Osteoblast (primary cell): ENCODE measurements around the gene UBE2E2. TPM values are rescaled to one million over a fixed set of nuclear protein-coding genes. Genes with fewer than 3 reads are reported as not detected.

Source experiments
- DNase-seq: peaks from one replicate; pipeline ENCODE4 v3.0.0; 2011; ENCODE audit warnings: low spot score, mixed read lengths; ENCODE audit not compliant: insufficient read length; ENCODE audit errors: missing footprints
- H2AFZ ChIP-seq: 2 replicates; pipeline ENCODE4 v1.6.0; 2011; ENCODE audit warnings: mild to moderate bottlenecking, low read length
- H3K27ac ChIP-seq: 2 replicates; pipeline ENCODE4 v1.5.1; 2011; ENCODE audit warnings: mild to moderate bottlenecking, low read depth, low read length, moderate library complexity
- H3K27me3 ChIP-seq: 2 replicates; pipeline ENCODE4 v1.6.0; 2012; ENCODE audit warnings: mild to moderate bottlenecking, control low read depth, inconsistent platforms, low read length, moderate library complexity; ENCODE audit not compliant: insufficient read depth
- H3K36me3 ChIP-seq: 2 replicates; pipeline ENCODE4 v1.5.1; 2011; ENCODE audit warnings: mild to moderate bottlenecking, low read length, control low read depth, moderate library complexity; ENCODE audit not compliant: insufficient read depth
- H3K4me1 ChIP-seq: 2 replicates; pipeline ENCODE4 v1.5.1; 2011; ENCODE audit warnings: mild to moderate bottlenecking, low read length, control low read depth, moderate library complexity; ENCODE audit not compliant: insufficient read depth
- H3K4me2 ChIP-seq: 2 replicates; pipeline ENCODE4 v1.6.0; 2011; ENCODE audit warnings: mild to moderate bottlenecking, low read length; ENCODE audit not compliant: insufficient read depth
- H3K4me3 ChIP-seq: fragments of 200-600 bp; sonication (generic); 3 replicates; pipeline ENCODE4 v1.5.1; 2012; ENCODE audit warnings: mild to moderate bottlenecking, low read length, inconsistent platforms; ENCODE audit not compliant: insufficient read depth
- H3K79me2 ChIP-seq: 2 replicates; pipeline ENCODE4 v1.6.0; 2012; ENCODE audit warnings: mild to moderate bottlenecking, low read length, control low read depth, inconsistent platforms; ENCODE audit not compliant: insufficient read depth
- H3K9me3 ChIP-seq: 2 replicates; pipeline ENCODE4 v1.5.1; 2011; ENCODE audit warnings: low read depth, low read length, control low read depth
- H4K20me1 ChIP-seq: 2 replicates; pipeline ENCODE4 v1.6.0; 2012; ENCODE audit warnings: mild to moderate bottlenecking, low read length, control low read depth; ENCODE audit not compliant: insufficient read depth
- total RNA-seq: library from RNA; depleted of rRNA; stranded (reverse); fragments of >200 nt; gene quantifications from 2 replicates; pipeline ENCODE4 v1.2.3, GENCODE V29; 2012
- TF ChIP-seq, protein P1 (sequence below): IDR thresholded peaks from 2 replicates; pipeline ENCODE4 v1.5.1; 2011; ENCODE audit warnings: mild to moderate bottlenecking, low read depth, low read length, moderate library complexity; ENCODE audit errors: extremely low read depth

The UBE2E2 gene
- total RNA-seq, 1 donor: 49.6 TPM

DNA sequence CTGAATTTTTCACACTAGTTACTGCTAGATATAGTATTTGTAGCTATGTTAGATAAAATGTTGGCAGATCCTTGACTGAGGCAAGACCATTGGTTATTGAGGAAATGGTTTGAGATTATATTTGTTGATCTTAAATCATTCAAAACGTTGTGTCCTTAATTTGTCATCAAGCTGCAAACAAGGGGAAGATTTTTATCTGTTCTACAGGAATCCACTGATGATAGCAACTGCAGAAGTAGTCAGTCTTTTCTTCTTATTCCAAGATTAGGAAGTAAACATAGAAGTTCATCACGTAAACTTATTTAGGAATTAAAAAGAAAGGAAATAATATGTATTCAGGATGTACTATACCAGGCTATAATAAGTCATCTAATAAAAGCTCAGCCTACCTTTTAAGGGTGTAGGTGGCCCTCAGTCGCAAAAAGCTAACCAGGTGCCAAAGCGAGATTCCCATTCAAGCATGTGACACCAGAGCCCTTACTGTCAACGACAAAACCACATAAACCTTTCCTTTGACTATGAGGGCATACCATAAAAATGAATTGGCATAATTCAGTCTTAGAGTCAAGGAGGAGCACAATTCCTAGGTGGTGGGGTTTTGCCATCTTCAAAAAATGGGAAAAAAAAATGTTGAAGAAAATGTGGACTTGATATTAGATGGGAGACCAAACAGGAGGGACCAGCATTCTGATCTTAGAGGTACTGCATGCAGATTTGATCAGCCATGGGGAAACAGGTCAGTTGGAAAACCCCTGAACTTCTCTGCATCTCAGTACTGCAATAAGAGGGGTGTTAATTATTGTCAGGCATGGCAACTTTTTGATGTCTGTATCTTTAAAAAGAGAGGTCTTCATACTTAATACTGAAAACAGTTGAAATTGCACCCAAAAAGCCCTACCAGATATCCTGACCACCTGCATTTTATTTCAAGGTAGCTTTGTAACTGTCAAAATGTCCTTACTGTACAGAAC, 390.1 kb downstream of the UBE2E2 start:
- Histone ChIP-seq H3K9me3 (no peaks in the 10 kb centered on the region), H3K79me2 (no peaks in the 10 kb centered on the region), H3K4me2 (no peak overlapping the region), H3K27ac (no peak overlapping the region), H3K4me3 (no peak overlapping the region), H3K4me1 (no peaks in the 10 kb centered on the region), H4K20me1 (no peaks in the 10 kb centered on the region), H3K36me3 (no peaks in the 10 kb centered on the region), H3K27me3 (no peaks in the 10 kb centered on the region), H2AFZ (no peak overlapping the region)
- TF ChIP-seq, protein P1, sequence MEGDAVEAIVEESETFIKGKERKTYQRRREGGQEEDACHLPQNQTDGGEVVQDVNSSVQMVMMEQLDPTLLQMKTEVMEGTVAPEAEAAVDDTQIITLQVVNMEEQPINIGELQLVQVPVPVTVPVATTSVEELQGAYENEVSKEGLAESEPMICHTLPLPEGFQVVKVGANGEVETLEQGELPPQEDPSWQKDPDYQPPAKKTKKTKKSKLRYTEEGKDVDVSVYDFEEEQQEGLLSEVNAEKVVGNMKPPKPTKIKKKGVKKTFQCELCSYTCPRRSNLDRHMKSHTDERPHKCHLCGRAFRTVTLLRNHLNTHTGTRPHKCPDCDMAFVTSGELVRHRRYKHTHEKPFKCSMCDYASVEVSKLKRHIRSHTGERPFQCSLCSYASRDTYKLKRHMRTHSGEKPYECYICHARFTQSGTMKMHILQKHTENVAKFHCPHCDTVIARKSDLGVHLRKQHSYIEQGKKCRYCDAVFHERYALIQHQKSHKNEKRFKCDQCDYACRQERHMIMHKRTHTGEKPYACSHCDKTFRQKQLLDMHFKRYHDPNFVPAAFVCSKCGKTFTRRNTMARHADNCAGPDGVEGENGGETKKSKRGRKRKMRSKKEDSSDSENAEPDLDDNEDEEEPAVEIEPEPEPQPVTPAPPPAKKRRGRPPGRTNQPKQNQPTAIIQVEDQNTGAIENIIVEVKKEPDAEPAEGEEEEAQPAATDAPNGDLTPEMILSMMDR: no peak
- DNase-seq: no peak

DNA sequence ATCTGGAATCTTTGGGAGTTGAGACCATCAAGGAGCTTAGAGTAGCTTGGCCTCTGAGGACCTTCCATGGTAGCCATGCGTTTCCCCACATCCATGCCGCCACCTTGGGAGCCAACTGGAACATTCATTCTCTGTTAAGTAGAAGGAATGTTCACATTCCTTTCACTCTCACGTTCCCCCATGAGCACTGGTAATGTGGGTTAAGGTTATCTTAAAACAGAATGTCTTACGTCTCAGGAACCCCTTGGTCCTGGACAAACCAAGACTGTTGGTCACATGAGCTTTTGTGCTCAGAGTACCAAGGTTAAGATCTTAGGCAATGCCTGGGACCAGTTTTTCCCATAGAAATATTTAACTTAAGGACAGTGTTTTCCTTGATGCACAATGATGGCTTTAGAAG, 390.9 kb downstream of the UBE2E2 start:
- Histone ChIP-seq H3K4me1 (no peaks in the 10 kb centered on the region), H3K4me3 (no peak overlapping the region), H3K27me3 (no peaks in the 10 kb centered on the region), H4K20me1 (no peaks in the 10 kb centered on the region), H3K36me3 (no peaks in the 10 kb centered on the region), H3K9me3 (no peaks in the 10 kb centered on the region), H3K27ac (no peak overlapping the region), H3K4me2 (no peak overlapping the region), H2AFZ (no peak overlapping the region), H3K79me2 (no peaks in the 10 kb centered on the region)
- DNase-seq: no peak
- TF ChIP-seq, protein P1: no peak

DNA sequence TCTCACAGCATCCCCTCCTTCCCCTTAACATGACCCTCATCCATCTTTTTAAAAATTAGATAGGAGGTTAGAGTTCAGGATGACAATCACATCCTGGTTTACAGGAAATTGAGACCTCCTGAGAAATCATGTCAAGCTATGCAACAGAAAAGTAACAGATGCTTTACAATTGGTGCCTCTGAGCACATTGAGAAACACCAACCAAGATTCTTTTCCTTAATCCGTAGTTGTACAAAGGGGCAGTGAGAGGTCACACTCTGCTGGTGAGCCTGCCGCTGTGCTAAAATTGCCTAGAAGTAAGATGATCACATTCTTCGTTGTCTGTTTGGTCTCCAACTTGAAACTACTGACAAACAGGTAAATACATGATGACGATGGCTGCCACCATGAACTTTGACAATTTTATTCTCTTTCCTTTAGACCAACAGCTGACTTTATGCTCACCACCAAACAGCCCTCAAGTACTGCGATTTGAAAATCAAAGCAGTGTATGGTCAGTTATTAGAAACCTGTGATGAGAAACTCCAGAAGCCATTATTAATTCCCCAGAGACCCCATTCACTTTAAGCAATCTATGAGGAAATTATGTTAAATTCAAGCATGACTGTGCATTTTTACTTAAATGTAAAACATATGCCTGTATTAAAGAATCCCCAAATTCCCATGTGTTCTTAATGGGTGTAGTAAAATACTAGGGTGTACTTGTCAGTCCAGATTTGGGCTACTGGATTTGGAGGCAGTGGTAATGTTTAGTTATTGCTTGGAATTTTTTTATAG, 392.0 kb downstream of the UBE2E2 start:
- peaks cover 5% of the 10 kb centered on the region for H3K4me1 ChIP-seq
- H3K4me3 ChIP-seq: no peak overlapping the region
- TF ChIP-seq, protein P1: no peak
- no peaks in the 10 kb centered on the region for H3K36me3 ChIP-seq
- no peak for DNase-seq
- H3K79me2 ChIP-seq: no peaks in the 10 kb centered on the region
- no peaks in the 10 kb centered on the region for H4K20me1 ChIP-seq
- no peaks in the 10 kb centered on the region for H3K9me3 ChIP-seq
- no peak overlapping the region for H3K27ac ChIP-seq
- H3K4me2 ChIP-seq: no peak overlapping the region
- H2AFZ ChIP-seq: no peak overlapping the region
- no peaks in the 10 kb centered on the region for H3K27me3 ChIP-seq

DNA sequence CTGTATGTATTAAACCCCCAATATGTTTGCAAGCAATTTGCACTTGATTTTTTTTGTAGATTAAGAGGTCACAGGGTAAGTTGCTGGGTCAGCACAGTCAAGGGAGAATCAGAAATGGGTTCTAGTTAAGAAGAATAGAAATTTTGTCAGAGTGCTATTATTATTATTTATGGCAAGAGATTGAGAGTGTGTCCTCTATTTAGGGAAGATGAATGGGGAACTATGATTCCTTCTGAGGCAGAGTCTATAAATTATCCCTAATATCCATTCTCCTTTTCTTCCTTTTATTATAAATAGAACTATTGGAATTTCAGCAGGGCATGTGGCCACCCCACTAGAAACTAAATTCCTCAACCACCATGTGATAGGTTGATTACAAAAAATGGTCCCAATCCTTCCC, 392.7 kb downstream of the UBE2E2 start:
- Histone ChIP-seq H3K4me1 (peaks cover 11% of the 10 kb centered on the region), H2AFZ (no peak overlapping the region), H3K27ac (no peak overlapping the region), H3K79me2 (no peaks in the 10 kb centered on the region), H3K4me2 (no peak overlapping the region), H3K27me3 (no peaks in the 10 kb centered on the region), H4K20me1 (no peaks in the 10 kb centered on the region), H3K9me3 (no peaks in the 10 kb centered on the region), H3K36me3 (no peaks in the 10 kb centered on the region), H3K4me3 (no peak overlapping the region)
- no peak for DNase-seq
- TF ChIP-seq, protein P1: no peak
